Measurements from ENCODE around the gene GIPC3. TPM values are rescaled to one million over a fixed set of nuclear protein-coding genes. Genes with fewer than 3 reads are reported as not detected.

Gene GIPC3
- total and polyA plus RNA-seq, 5 experiments from 2014 or later, result 0.76 to 3.7 (median 3.0) TPM

- H3K9me3 Mint-ChIP-seq, result no peaks in the 10 kb centered on the region
- DNase-seq, result no peak
- H3K27ac Mint-ChIP-seq, result no peak overlapping the region
- peaks cover 0 to 4% (median 0%) of the 10 kb centered on the region in 3 donors for H3K36me3 Mint-ChIP-seq
- ATAC-seq, result no peak
- H3K27me3 Mint-ChIP-seq, result no peaks in the 10 kb centered on the region
- POLR2A ChIA-PET, result no interaction called here
- peaks cover 9 to 12% (median 10%) of the 10 kb centered on the region in 4 donors for H3K4me1 Mint-ChIP-seq
- no peak overlapping the region for H3K4me3 Mint-ChIP-seq
These were observed 46.0 kb downstream of the GIPC3 start for GRCh38 chr19:3631053-3631861.

GRCh38 chr19:3632098-3632497 is 46.8 kb downstream of the GIPC3 start:
- Mint-ChIP-seq H3K9me3 (no peaks in the 10 kb centered on the region), H3K27ac (no peak overlapping the region), H3K4me3 (no peak overlapping the region), H3K36me3 (peaks cover 0 to 4% (median 0%) of the 10 kb centered on the region in 3 donors), H3K27me3 (no peaks in the 10 kb centered on the region), H3K4me1 (peaks cover 1 to 4% (median 3%) of the 10 kb centered on the region in 4 donors)
- DNase-seq (no peak), ATAC-seq (no peak)
- POLR2A ChIA-PET, result no interaction called here

- DNase-seq (no peak), ATAC-seq (no peak)
- Mint-ChIP-seq H3K4me1 (peaks cover 0 to 4% (median 0%) of the 10 kb centered on the region in 4 donors), H3K27ac (peak overlapping the region in 1 of 10 donors; percentile 11), H3K36me3 (peaks cover 0 to 4% (median 0%) of the 10 kb centered on the region in 3 donors), H3K4me3 (no peak overlapping the region), H3K9me3 (no peaks in the 10 kb centered on the region), H3K27me3 (no peaks in the 10 kb centered on the region)
- POLR2A ChIA-PET, result no interaction called here
These were observed 47.7 kb downstream of the GIPC3 start for GRCh38 chr19:3632739-3633558.

GRCh38 chr19:3633559-3633988 is 48.3 kb downstream of the GIPC3 start:
- no peak overlapping the region for H3K27ac Mint-ChIP-seq
- POLR2A ChIA-PET, result no interaction called here
- DNase-seq (no peak), ATAC-seq (no peak)
- H3K4me3 Mint-ChIP-seq, result no peak overlapping the region
- H3K4me1 Mint-ChIP-seq, result peaks cover 0 to 5% (median 0%) of the 10 kb centered on the region in 4 donors
- H3K36me3 Mint-ChIP-seq, result peaks cover 0 to 7% (median 0%) of the 10 kb centered on the region in 3 donors
- no peaks in the 10 kb centered on the region for H3K9me3 Mint-ChIP-seq
- H3K27me3 Mint-ChIP-seq, result no peaks in the 10 kb centered on the region

- H3K9me3 Mint-ChIP-seq, result no peaks in the 10 kb centered on the region
- POLR2A ChIA-PET, result no interaction called here
- peak overlapping the region in 2 of 10 donors; percentile 49 to 86 for H3K27ac Mint-ChIP-seq
- H3K27me3 Mint-ChIP-seq, result no peaks in the 10 kb centered on the region
- H3K4me1 Mint-ChIP-seq, result peaks cover 0 to 6% (median 0%) of the 10 kb centered on the region in 4 donors
- peaks cover 0 to 14% (median 0%) of the 10 kb centered on the region in 3 donors for H3K36me3 Mint-ChIP-seq
- peak overlapping the region in 1 of 10 donors; percentile 20 for H3K4me3 Mint-ChIP-seq
- ATAC-seq, result no peak
- DNase-seq, result no peak
These were observed 49.3 kb downstream of the GIPC3 start for GRCh38 chr19:3634496-3635045.

- peaks cover 0 to 19% (median 0%) of the 10 kb centered on the region in 3 donors for H3K36me3 Mint-ChIP-seq
- peaks cover 0 to 4% (median 0%) of the 10 kb centered on the region in 4 donors for H3K4me1 Mint-ChIP-seq
- DNase-seq, result no peak
- H3K4me3 Mint-ChIP-seq, result no peak overlapping the region
- no peaks in the 10 kb centered on the region for H3K27me3 Mint-ChIP-seq
- POLR2A ChIA-PET, result no interaction called here
- no peak for ATAC-seq
- no peak overlapping the region for H3K27ac Mint-ChIP-seq
- no peaks in the 10 kb centered on the region for H3K9me3 Mint-ChIP-seq
These were observed 51.2 kb downstream of the GIPC3 start for GRCh38 chr19:3636506-3636905.

GRCh38 chr19:3636962-3637361 is 51.7 kb downstream of the GIPC3 start:
- DNase-seq (no peak), ATAC-seq (no peak)
- H3K27me3 Mint-ChIP-seq, result no peaks in the 10 kb centered on the region
- H3K9me3 Mint-ChIP-seq, result no peaks in the 10 kb centered on the region
- no peak overlapping the region for H3K4me3 Mint-ChIP-seq
- no peak overlapping the region for H3K27ac Mint-ChIP-seq
- peaks cover 0 to 4% (median 0%) of the 10 kb centered on the region in 4 donors for H3K4me1 Mint-ChIP-seq
- POLR2A ChIA-PET, result no interaction called here
- peaks cover 0 to 23% (median 0%) of the 10 kb centered on the region in 3 donors for H3K36me3 Mint-ChIP-seq

- DNase-seq (no peak), ATAC-seq (no peak)
- H3K27me3 Mint-ChIP-seq, result no peaks in the 10 kb centered on the region
- H3K4me3 Mint-ChIP-seq, result no peak overlapping the region
- H3K9me3 Mint-ChIP-seq, result no peaks in the 10 kb centered on the region
- H3K36me3 Mint-ChIP-seq, result peaks cover 0 to 22% (median 0%) of the 10 kb centered on the region in 3 donors
- H3K27ac Mint-ChIP-seq, result no peak overlapping the region
- peaks cover 0 to 4% (median 0%) of the 10 kb centered on the region in 4 donors for H3K4me1 Mint-ChIP-seq
- POLR2A ChIA-PET, result no interaction called here
These were observed 52.3 kb downstream of the GIPC3 start for GRCh38 chr19:3637621-3638020.

- Mint-ChIP-seq H3K36me3 (peaks cover 0 to 23% (median 3%) of the 10 kb centered on the region in 3 donors), H3K27ac (no peak overlapping the region), H3K27me3 (no peaks in the 10 kb centered on the region), H3K4me3 (no peak overlapping the region), H3K9me3 (no peaks in the 10 kb centered on the region), H3K4me1 (peaks cover 0 to 4% (median 0%) of the 10 kb centered on the region in 4 donors)
- DNase-seq (no peak), ATAC-seq (no peak)
- POLR2A ChIA-PET, result interaction anchor here (0.7 kb wide), 1 partner anchor 429 kb away, joined by 3 read pairs; no protein-coding TSS in a partner anchor
These were observed 53.2 kb downstream of the GIPC3 start for GRCh38 chr19:3638208-3639193.

GRCh38 chr19:3639479-3639878 is 54.2 kb downstream of the GIPC3 start:
- DNase-seq, result no peak
- H3K36me3 Mint-ChIP-seq, result peaks cover 0 to 23% (median 3%) of the 10 kb centered on the region in 3 donors
- H3K4me1 Mint-ChIP-seq, result peaks cover 0 to 2% (median 0%) of the 10 kb centered on the region in 4 donors
- H3K9me3 Mint-ChIP-seq, result no peaks in the 10 kb centered on the region
- POLR2A ChIA-PET, result interaction anchor here (0.7 kb wide), 1 partner anchor 430 kb away, joined by 3 read pairs; no protein-coding TSS in a partner anchor
- ATAC-seq, result no peak
- H3K4me3 Mint-ChIP-seq, result no peak overlapping the region
- H3K27me3 Mint-ChIP-seq, result no peaks in the 10 kb centered on the region
- H3K27ac Mint-ChIP-seq, result peak overlapping the region in 1 of 10 donors; percentile 29

- H3K36me3 Mint-ChIP-seq, result peaks cover 0 to 23% (median 4%) of the 10 kb centered on the region in 3 donors
- H3K4me3 Mint-ChIP-seq, result no peak overlapping the region
These were observed 56.4 kb downstream of the GIPC3 start for GRCh38 chr19:3641515-3642269.

More at GRCh38 chr19:3641515-3642269, 56.4 kb downstream of the GIPC3 start:
- POLR2A ChIA-PET, result no interaction called here
- Mint-ChIP-seq H3K27me3 (no peaks in the 10 kb centered on the region), H3K27ac (no peak overlapping the region), H3K4me1 (peaks cover 0 to 2% (median 0%) of the 10 kb centered on the region in 4 donors), H3K9me3 (no peaks in the 10 kb centered on the region)
- no peak for DNase-seq
- no peak for ATAC-seq

Measured in naive thymus-derived CD8-positive, alpha-beta T cell (primary cell).